ENCODE data around the gene LIN7A.
"Not testable (repeated sequence)": the region's sequence is repeated elsewhere in the genome, so short reads cannot be mapped to it uniquely, and the experiment has no call there.

The LIN7A gene

GRCh38 chr12:80807640-80808288 lies 130.0 kb downstream of the LIN7A start:
- DNase-seq (ENCODE audit: low read depth): no peak

DNA sequence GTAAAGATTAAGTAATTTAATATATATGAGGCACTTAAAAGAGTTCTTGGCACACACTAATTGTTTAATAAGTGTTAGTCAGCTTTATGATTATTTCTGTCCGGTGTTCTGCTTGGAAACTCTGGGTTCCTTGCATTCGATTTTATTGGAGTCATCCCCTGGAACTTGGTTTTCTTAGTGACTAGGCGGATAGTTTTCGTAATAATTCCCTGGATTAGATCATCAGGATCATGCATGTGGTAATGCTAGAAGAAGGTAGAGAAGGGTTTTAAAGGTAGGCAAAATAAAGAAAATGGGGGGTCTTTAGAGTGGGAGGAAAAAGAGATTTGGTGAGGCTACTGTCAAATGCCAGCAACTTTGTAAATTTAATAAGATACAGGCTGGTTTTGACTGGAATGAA lies 132.6 kb downstream of the LIN7A start:
- no peak for DNase-seq (ENCODE audit: low read depth)

DNA sequence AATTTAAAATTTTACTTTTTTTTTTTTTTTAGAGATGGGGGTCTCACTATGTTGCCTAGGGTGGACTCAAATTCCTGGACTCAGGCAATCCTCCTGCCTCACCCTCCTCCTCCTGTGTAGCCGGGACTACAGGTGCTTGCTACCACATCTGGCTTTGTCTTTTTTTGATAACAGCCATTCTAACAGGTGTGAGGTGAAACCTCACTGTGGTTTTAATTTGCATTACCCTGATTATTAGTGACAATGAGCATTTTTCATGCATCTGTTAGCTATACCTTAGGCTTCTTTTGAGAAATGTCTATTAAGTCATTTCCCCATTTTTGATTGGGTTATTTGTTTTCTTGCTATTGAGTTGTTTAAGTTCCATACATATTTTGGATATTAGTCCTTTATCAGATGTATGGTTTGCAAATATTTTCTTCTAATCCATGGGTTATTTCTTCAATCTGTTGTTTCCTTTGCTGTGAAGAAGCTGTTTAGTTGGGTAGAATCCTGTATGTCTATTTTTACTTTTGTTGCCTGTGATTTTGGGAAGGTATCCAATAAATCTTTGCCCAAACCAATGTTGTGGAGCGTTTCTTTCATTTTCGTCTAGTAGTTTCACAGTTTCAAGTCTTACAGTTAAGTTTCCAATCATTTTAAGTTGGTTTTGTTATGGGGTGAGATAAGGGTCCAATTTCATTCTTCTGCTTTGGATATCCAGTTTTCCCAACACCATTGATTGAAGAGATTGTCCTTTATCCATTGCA lies 134.9 kb downstream of the LIN7A start:
- no peak for DNase-seq (ENCODE audit: low read depth)

GRCh38 chr12:80798281-80798680 lies 139.5 kb downstream of the LIN7A start:
- DNase-seq (ENCODE audit: low read depth): no peak

DNA sequence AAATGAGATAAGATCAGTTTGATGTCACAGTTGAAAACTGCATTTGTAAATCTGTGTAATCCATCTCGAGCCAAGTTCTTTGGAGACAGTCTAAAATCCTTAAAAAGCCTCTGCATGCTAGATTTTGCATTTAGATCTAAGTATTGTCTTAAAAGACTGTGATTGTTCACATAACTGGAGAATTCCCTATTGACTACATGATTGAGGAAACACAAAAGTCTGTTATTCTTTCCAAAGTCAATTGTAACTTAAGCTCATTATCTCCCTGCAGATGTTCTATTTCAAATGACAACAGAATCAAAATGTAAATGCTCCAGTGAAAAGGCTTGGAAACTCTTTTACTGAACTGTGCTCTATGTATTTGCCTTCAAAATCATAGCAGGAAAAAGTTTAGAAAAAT lies 143.2 kb downstream of the LIN7A start:
- no peak for DNase-seq (ENCODE audit: low read depth)

DNA sequence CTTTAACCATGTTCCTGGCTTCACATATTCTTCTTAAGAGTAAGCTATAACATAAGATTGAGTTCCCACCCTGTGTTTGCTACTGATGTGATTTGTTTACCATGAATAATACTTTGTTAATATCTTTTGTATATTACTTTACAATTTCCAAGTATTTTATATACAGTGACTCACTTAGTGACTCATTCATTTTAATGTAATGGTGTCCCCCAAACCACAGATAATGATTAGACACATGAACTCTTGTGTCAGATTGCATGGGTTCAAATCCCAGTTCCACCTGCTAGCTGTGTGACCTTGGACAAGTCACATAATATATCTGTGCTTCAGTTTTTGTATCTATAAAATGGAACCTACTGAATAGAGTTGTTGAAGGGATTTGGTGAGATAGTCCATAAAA lies 144.9 kb downstream of the LIN7A start:
- DNase-seq (ENCODE audit: low read depth): no peak

DNA sequence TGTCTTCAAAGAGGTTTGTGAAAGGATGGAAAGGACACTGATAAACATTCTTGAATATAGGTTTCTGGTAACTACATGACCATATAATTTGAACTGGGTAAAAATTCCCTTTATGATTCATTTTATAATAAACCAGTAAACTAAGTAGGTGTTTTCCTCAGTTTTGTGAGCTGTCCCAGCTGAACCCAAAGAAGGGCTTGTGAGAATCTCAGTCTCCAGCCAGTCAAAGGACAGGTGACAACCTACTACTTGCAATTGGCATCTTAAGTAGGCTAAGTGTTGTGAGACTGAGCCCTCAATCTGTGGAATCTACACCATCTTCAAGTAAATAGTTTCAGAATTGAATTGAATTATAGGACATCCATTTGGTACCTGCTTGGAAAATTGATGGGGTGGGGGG lies 145.9 kb downstream of the LIN7A start:
- no peak for DNase-seq (ENCODE audit: low read depth)

DNA sequence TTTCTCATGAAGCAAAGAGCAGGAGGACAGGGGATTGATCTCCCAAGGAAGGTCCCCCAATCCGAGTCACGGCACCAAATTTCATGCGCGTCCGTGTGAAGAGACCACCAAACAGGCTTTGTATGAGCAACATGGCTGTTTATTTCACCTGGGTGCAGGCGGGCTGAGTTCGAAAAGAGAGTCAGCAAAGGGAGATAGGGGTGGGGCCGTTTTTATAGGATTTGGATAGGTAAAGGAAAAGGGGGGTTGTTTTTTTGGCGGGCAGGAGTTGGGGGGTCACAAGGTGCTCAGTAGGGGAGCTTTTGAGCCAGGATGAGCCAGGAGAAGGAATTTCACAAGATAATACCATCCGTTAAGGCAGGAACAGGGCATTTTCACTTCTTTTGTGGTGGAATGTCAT lies 149.3 kb downstream of the LIN7A start:
- not testable (repeated sequence) for DNase-seq (ENCODE audit: low read depth)

DNA sequence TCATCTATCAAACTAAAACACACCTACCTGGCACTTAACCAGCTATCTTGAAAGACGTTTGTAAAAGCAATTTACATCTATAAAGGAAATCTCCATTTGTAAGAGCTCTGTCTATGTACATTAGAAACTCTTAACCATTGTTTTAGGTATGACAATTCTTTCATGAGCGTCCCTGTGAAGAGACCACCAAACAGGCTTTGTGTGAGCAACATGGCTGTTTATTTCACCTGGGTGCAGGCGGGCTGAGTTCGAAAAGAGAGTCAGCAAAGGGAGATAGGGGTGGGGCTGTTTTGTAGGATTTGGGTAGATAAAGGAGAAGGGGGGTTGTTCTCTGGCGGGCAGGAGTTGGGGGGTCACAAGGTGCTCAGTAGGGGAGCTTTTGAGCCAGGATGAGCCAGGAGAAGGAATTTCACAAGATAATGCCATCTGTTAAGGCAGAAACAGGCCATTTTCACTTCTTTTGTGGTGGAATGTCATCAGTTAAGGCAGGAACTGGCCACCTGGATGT lies 154.7 kb downstream of the LIN7A start:
- DNase-seq (ENCODE audit: low read depth): not testable (repeated sequence)

DNA sequence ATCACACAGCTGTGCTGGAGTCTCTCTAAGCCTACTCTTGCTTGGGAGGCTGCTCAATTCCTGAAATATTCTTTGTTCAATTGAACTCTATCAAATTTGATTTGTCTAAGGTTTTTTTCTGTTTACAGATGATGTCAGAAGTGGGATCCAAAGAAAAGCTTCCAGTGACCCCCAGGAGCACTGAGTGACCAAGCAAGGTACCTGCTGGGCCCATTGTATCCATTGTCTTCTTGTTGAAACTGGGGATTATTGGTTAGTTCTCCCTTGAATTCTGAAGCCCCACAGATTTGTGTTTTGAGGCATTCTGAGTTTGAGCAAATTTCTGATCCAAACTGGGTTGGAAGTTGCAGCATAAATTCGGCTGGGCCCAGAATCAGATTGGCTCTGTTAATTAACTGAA lies 156.4 kb downstream of the LIN7A start:
- DNase-seq (ENCODE audit: low read depth): no peak

DNA sequence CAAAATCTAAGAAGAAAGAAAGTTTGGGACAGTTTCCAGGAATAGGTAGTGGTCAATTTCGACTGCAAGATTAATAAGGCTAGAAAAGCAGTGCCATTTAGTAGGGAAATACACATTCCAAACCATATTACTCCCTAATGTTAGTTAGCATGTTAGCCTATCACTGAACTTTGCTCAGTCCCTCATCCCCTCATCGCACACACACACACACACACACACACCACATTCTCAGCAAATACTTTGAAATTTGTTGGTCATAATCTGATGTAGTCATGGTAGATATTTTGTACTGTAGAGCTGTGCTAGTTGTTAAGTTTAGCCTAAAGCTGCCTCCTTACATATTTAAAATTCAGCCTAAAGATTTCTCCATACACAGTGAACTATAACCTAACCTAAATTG lies 157.0 kb downstream of the LIN7A start:
- no peak for DNase-seq (ENCODE audit: low read depth)

- DNase-seq (ENCODE audit: low read depth): no peak
Observed at GRCh38 chr12:80778005-80778541, 159.7 kb downstream of the LIN7A start.

- DNase-seq (ENCODE audit: low read depth): no peak
Observed at GRCh38 chr12:80777587-80777986, 160.1 kb downstream of the LIN7A start.

DNA sequence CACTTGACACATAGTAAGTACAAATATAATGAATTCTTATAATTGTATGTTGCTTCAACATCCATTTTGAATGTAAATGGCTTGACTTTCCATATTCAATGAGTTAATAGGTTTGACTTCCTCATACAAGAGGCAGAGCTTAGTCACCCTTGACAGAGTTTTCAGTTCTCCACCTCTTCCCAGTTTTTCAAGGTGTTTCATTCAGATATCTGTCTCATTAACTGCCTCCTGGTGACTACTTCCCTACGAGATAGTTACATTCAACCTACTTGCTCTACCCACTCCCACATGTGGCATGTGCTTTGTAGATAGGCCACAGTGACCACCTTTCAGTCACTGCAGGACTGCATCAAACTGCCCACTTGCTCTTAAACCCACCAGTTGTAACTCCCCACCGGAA lies 161.0 kb downstream of the LIN7A start:
- no peak for DNase-seq (ENCODE audit: low read depth)

DNA sequence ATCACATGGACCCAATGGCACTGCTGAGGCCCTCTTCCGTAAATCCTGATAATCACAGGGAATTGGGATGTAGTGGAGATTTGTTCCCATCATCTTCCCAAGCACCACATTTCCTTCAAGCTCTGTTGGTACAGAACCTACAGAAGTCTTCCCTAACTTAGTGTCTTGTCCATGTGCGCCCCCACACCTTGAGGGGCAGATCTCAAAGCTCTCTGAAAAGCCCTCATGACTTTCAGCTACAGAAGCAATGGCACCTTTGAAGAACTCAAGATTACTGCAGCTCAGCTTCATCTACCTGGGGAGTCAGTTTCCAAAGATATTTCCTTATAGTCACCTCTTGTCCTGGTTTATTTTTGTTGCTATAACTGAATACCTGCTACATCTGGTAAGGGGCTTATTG lies 166.8 kb downstream of the LIN7A start:
- DNase-seq (ENCODE audit: low read depth): no peak

DNA sequence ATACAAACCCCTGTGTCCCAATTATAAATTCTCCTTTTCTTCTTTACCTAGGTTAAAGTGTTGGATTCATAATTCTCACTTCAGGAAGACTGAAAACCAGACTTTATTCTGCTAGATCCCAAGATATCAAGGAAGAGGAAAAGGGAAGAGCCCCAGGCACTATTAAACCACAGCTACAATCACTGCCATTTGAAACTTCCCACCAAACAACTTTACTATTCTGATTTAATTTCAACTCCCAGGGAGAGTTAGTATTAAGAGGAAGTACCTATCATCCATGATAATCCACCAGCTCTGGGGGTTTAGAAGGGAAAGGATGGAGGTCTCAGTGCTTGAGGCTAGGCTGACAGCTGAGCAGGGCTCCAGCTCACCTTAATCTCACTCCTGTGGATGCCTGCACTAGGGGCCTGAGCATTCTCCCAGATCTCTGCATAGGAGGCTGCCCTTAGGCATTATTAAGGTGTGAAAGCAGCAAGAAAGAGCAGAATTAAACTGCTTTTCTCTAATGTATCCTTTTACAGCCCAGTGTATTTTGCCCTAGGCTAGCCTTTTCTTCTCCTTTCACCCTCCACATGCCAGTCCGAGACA lies 168.1 kb downstream of the LIN7A start:
- DNase-seq (ENCODE audit: low read depth): no peak

DNA sequence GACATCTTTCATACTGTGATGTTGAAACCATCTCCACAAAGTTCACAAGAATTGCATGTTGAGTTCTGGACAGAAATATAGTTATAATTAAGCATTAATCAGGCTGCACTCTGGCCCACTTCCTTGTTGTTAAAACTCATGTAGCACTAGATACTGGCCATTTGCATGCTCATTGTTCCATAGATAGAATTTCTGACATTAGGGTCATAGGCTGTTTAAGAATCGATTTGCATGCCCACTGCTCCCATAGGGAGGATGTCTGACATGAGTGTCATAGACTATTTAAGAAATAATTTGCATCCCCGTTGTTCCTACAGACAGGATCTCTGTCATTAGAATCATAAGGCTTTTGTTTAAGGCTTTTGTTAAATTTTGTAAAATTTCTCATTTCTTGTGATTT lies 170.8 kb downstream of the LIN7A start:
- DNase-seq (ENCODE audit: low read depth): no peak

DNA sequence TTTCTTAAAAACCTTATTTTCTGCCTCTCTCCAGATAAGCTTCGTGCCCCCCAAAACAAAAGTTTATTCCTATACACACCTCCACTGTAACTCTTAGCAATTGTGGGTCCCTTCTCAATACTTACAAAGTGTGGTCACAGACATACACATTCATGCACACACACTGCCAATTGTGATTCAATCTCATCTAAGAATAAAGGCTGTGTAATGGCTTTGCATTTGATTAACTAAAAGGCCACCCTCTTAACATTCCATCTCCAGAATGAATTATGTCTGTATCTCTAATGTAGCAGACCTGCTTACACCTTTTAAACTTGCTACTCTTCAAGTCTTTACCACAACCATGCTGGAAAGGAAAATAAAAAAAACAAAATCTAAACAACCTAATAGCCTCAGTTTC lies 171.5 kb downstream of the LIN7A start:
- no peak for DNase-seq (ENCODE audit: low read depth)

DNA sequence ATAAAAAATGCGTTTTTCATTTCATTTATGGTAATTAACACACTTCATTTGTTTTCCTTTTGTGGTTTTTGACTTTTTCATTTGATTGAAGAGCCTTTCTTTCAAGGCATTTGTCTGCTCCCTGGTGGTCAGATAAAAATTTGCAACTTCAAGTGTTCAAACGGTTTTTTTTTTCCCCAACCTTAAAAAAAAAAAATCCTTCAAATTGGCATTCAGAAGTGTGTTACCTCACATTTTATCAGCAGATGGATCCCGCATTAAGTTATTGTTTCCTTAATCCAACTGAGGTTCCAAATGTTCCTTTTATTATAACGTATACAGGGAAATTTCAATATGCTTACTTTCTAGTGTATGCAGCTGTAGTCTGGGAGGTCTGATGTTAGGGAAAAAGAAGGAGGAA lies 173.9 kb downstream of the LIN7A start:
- DNase-seq (ENCODE audit: low read depth): no peak

DNA sequence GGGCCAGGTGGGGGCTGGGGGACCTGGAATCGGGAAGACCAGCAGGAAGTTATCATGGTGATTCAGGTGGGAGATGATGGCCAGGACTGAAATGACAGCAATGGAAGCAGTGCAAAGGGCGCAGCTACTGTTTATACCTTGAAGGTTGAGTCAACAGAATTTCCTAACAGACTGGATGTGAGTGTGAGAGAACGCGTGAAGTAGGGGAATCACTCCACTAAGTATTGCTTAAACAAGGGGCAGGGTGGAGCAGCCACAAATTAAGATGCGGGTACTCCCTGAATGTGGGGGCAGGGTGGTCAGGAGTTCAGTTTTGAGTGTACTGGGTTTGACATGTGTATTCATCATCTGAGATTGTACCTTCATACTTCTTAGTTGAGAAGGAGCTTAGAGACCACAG lies 175.9 kb downstream of the LIN7A start:
- no peak for DNase-seq (ENCODE audit: low read depth)

- no peak for DNase-seq (ENCODE audit: low read depth)
Observed at GRCh38 chr12:80756875-80757274, 180.9 kb downstream of the LIN7A start.

DNA sequence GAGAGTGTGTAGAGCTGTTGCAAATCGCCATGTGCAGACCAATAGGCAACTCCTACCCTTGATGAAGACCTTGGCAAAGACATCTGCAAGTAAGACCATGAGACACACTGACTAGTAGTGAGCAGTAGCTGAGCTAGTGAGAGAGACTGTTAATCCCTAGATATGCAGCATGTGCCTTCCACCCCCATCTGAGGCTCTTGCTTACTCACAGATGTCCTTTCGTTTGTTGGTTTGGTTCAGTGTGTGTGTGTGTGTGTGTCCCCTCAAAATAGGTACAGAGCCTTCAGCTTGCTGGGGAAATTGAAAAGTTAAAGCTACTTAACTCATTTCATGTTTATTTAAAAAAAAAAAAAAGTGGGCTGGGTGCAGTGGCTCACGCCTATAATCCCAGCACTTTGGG lies 183.5 kb downstream of the LIN7A start:
- no peak for DNase-seq (ENCODE audit: low read depth)

DNA sequence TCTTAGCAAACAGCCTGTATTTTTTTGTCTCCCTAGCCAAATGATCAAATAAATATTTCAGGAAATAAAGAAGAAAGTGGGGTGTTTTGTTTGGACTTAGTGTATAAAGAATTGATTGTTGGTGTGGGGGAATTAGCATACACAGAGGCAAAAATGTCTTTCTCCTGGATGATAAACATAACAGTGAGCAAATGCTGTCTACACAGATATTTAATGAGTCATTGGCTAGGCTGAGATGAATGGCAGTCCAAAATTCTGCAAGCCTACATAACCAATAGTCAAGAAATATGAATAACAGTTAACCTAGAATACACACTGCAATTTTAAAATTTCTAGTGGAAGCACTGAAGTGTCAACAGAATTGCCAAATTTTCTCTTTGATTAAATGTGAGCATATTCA lies 185.3 kb downstream of the LIN7A start:
- DNase-seq (ENCODE audit: low read depth): no peak

Data from activated T-cell treated with anti-CD3 and anti-CD28 coated beads for 1 hour (primary cell).